HepG2 (cell line): Measurements from ENCODE around the gene HDDC3. TPM values are rescaled to one million over a fixed set of nuclear protein-coding genes. Genes with fewer than 3 reads are reported as not detected.

Experiments
- ATAC-seq: fragments of 200-7000 bp; cut with Tn5 transposase; 3 replicates; pipeline ENCODE4 v1.9.1; 2020; ENCODE audit warnings: mild to moderate bottlenecking, moderate library complexity
- BruUV-seq: library from RNA; stranded (reverse); fragments of 400-500 nt; replicated peaks from 2 replicates; lab custom pipeline; 2021; lab: Mats Ljungman, UMichigan
- CTCF ChIA-PET: fragments of 300-600 bp; formaldehyde crosslinking; extraction: SDS; loops from one replicate; lab custom pipeline; 2021; ENCODE audit warnings: low total read pairs, inconsistent platforms, low intra/inter-chr PET ratio; lab: Yijun Ruan, JAX
- POLR2A ChIA-PET: fragments of 350-600 bp; sonication (Branson Sonifier 250); formaldehyde crosslinking; loops from one replicate; lab custom pipeline; 2020; ENCODE audit warnings: antibody characterized with exemption, inconsistent platforms; lab: Yijun Ruan, JAX
- DNase-seq: peaks from one replicate; pipeline ENCODE4 v3.0.0-alpha.2; 2015; ENCODE audit warnings: low spot score
- FAIRE-seq: peaks from 3 replicates; lab custom pipeline; 2011; peaks lifted over from hg19 to GRCh38; lab: Jason Lieb, UNC
- H2AFZ ChIP-seq: one replicate; pipeline ENCODE4 v1.6.1; 2011; ENCODE audit warnings: low read length, inconsistent platforms
- H3K27ac ChIP-seq: fragments of 300-600 bp; 3 replicates; pipeline ENCODE4 v1.8.0; 2011; ENCODE audit warnings: mixed run types, mild to moderate bottlenecking, mixed read lengths, low read length, inconsistent platforms; ENCODE audit not compliant: insufficient read depth; ENCODE audit errors: extremely low read length
- H3K27me3 ChIP-seq, 2 experiments: fragments of 200-600 bp in 1 of 2; 2 replicates in 1 of 2; 3 replicates in 1 of 2; pipeline versions ENCODE4 v1.6.0 to v1.8.0; 2011; ENCODE audit warnings: low read length in 2 of 2, mild to moderate bottlenecking in 2 of 2, moderate library complexity in 2 of 2, inconsistent platforms in 1 of 2; ENCODE audit not compliant: insufficient read depth in 2 of 2, control insufficient read depth in 1 of 2
- H3K36me3 ChIP-seq, 2 experiments: fragments of 200-600 bp in 1 of 2; replicated peaks in 1 of 2; 2 replicates in 1 of 2; 3 replicates in 1 of 2; pipeline versions ENCODE4 v1.5.1 to v1.8.0; 2011; ENCODE audit warnings: low read length in 2 of 2, inconsistent platforms in 1 of 2; ENCODE audit not compliant: insufficient read depth in 2 of 2, control insufficient read depth in 1 of 2
- H3K4me1 ChIP-seq: 2 replicates; pipeline ENCODE4 v1.5.1; 2012; ENCODE audit warnings: low read length, inconsistent platforms; ENCODE audit not compliant: insufficient read depth
- H3K4me2 ChIP-seq: 2 replicates; pipeline ENCODE4 v1.6.0; 2011; ENCODE audit warnings: low read depth, low read length, inconsistent platforms
- H3K4me3 ChIP-seq, 3 experiments: fragments of 200-600 bp in 1 of 3; sonication (generic), shearing (Covaris generic) in 1 of 3; replicated peaks in 1 of 3; 2 replicates each; pipeline ENCODE4 v1.5.1; 2011 to 2016; ENCODE audit warnings: low read length in 3 of 3, inconsistent platforms in 2 of 3, low read depth in 2 of 3, mild to moderate bottlenecking in 2 of 3, control low read depth in 1 of 3, mixed read lengths in 1 of 3; ENCODE audit not compliant: insufficient read depth in 1 of 3
- H3K79me2 ChIP-seq: one replicate; pipeline ENCODE4 v1.6.1; 2011; ENCODE audit warnings: low read length, inconsistent platforms; ENCODE audit not compliant: insufficient read depth
- H3K9ac ChIP-seq: 2 replicates; pipeline ENCODE4 v1.6.0; 2011; ENCODE audit warnings: mild to moderate bottlenecking, low read depth, low read length, inconsistent platforms; ENCODE audit not compliant: insufficient read depth
- H3K9me3 ChIP-seq: 2 replicates; pipeline ENCODE4 v1.5.1; 2012; ENCODE audit warnings: mild to moderate bottlenecking, low read length
- H4K20me1 ChIP-seq: 2 replicates; pipeline ENCODE4 v1.6.0; 2011; ENCODE audit warnings: inconsistent platforms, mild to moderate bottlenecking, low read length, moderate library complexity; ENCODE audit not compliant: insufficient read depth
- FOXO1 ChIP-seq: sonication (generic); formaldehyde crosslinking; IDR thresholded peaks from 2 replicates; pipeline ENCODE4 v1.4.0; 2020; ENCODE audit warnings: missing genetic modification reagents
- HNF4A ChIP-seq: sonication (generic); formaldehyde crosslinking; IDR thresholded peaks from 2 replicates; pipeline ENCODE4 v1.4.0; 2020; ENCODE audit warnings: missing genetic modification reagents
- KDM5A ChIP-seq: fragments of 200-600 bp; sonication (generic); IDR thresholded peaks from 2 replicates; pipeline ENCODE4 v1.7.0; 2018; ENCODE audit warnings: antibody characterized with exemption, mild to moderate bottlenecking, low read length, borderline replicate concordance
- ZKSCAN1 ChIP-seq: fragments of 150-350 bp; IDR thresholded peaks from 2 replicates; pipeline ENCODE4 v1.6.1; 2014; ENCODE audit warnings: low read length
- ZNF720 ChIP-seq: sonication (generic); formaldehyde crosslinking; IDR thresholded peaks from 2 replicates; pipeline ENCODE4 v1.4.0; 2020; ENCODE audit warnings: missing genetic modification reagents
- ZNF776 ChIP-seq: sonication (generic); formaldehyde crosslinking; IDR thresholded peaks from 2 replicates; pipeline ENCODE4 v1.4.0; 2020; ENCODE audit warnings: mild to moderate bottlenecking, missing genetic modification reagents
- ZNF792 ChIP-seq: IDR thresholded peaks from 2 replicates; pipeline ENCODE4 v1.6.1; 2016
- WGBS: methylation state at CpG from one replicate; pipeline ENCODE4 v1.1.6; 2017; ENCODE audit warnings: low lambda C conversion rate; 5-methylcytosine and 5-hydroxymethylcytosine counted together
- in situ Hi-C: cut with HindIII; loops from 2 replicates; pipeline ENCODE4 v1.10.0; 2017; ENCODE audit warnings: low pct_unique_long_range_greater_than_20kb; ENCODE audit not compliant: extremely low pct_ligation_motif_present
- intact Hi-C: fragments of 100-400 bp; cut with micrococcal nuclease; formaldehyde crosslinking; loops from one replicate; pipeline ENCODE4 v1.10.0; 2022; ENCODE audit not compliant: unreplicated experiment
- polyA plus RNA-seq, 8 experiments: library from polyadenylated mRNA; depleted of rRNA in 3 of 8; stranded (reverse) in 7 of 8; unstranded in 1 of 8; fragments of >200 nt; fragmentation: Illumina TruSeq in 4 of 8; extraction: Trizol in 4 of 8; gene quantifications; 2 replicates each; pipeline versions ENCODE4 v1.2.1 to v1.2.3, GENCODE V29; 2011 to 2016; ENCODE audit warnings: low read depth in 4 of 8, missing spikeins in 1 of 8, mixed read lengths in 1 of 8; ENCODE audit not compliant: insufficient read depth in 1 of 8
- total RNA-seq, 5 experiments: library from RNA; depleted of rRNA; stranded (reverse); fragments of >200 nt; fragmentation: Illumina TruSeq; extraction: Trizol; gene quantifications; 2 replicates each; pipeline ENCODE4 v1.2.3, GENCODE V29; 2016; ENCODE audit warnings: low read depth in 1 of 5
- TF ChIP-seq, protein P1 (sequence below): sonication (generic); formaldehyde crosslinking; IDR thresholded peaks from 2 replicates; pipeline ENCODE4; 2020; ENCODE audit warnings: missing genetic modification reagents, mild to moderate bottlenecking, borderline replicate concordance
- TF ChIP-seq, protein P2 (sequence below), 2 experiments: sonication (generic) in 1 of 2; formaldehyde crosslinking in 1 of 2; IDR thresholded peaks; 2 replicates each; pipeline versions ENCODE4 v1.5.1 to v1.6.1; 2011 to 2020; ENCODE audit warnings: borderline replicate concordance in 1 of 2, low read depth in 1 of 2, low read length in 1 of 2, mild to moderate bottlenecking in 1 of 2, missing genetic modification reagents in 1 of 2, moderate library complexity in 1 of 2
- TF ChIP-seq, protein P3 (sequence below): sonication (generic); formaldehyde crosslinking; IDR thresholded peaks from 2 replicates; pipeline ENCODE4 v1.4.0; 2020; ENCODE audit warnings: missing genetic modification reagents
- TF ChIP-seq, protein P4 (sequence below): fragments of 450-650 bp; IDR thresholded peaks from 2 replicates; pipeline ENCODE4 v1.6.1; 2016

HDDC3 gene
- total and polyA plus RNA-seq, 2 of the 13 experiments (the other 11 are each of a cell fraction or from before 2014, with no cell fraction given): 18.7 to 28.3 TPM

DNA sequence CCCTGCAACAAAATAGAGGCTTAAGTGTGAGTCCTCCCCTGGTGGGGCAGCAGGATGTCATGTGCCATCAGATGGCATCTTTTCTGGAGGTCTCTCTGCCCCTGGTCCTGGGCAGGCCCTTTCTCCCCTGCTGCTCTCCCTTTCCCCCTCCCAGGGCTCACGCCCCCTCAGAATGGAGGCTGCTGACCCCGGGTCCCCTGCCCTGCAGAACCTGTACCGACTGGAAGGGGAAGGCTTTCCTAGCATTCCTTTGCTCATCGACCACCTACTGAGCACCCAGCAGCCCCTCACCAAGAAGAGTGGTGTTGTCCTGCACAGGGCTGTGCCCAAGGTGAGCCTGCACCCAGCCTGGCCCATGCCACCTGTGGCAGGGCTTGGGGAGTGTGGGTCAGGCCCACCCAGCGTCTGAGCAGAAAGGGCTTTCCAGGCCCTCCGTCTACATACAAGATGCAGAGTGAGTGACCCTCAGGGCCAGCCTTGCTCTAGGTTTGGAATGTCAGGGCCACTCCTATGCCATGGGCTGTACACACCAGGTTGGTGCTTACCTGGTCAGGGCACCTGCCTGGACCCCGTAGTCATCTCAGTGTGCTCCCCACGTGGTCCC is 40.9 kb downstream of the HDDC3 start:
- in situ Hi-C loops: no loop called here
- no peak for ATAC-seq
- POLR2A ChIA-PET: no interaction called here
- no peaks in the 10 kb centered on the region for H3K79me2 ChIP-seq
- peaks cover 3% of the 10 kb centered on the region for H3K4me1 ChIP-seq
- no peak for DNase-seq
- FAIRE-seq: no peak
- CTCF ChIA-PET: no interaction called here
- no peak overlapping the region for H3K4me2 ChIP-seq
- H3K4me3 ChIP-seq: no peak overlapping the region
- no peak overlapping the region for H2AFZ ChIP-seq
- H3K27me3 ChIP-seq: peaks cover 0 to 7% of the 10 kb centered on the region in 2 experiments; a peak in 2 of 5 replicates
- 66% methylated on average over 5 of the region's 8 CpGs for WGBS
- H3K27ac ChIP-seq: no peak overlapping the region
- no peaks in the 10 kb centered on the region for H3K36me3 ChIP-seq
- no TSS peak for BruUV-seq
- no peaks in the 10 kb centered on the region for H3K9me3 ChIP-seq
- intact Hi-C loops: no loop called here
- H3K9ac ChIP-seq: no peak overlapping the region
- H4K20me1 ChIP-seq: no peaks in the 10 kb centered on the region
- TF ChIP-seq ZNF792 (CRISPR knock-in tag) (no peak), HNF4A (CRISPR knock-in tag) (no peak), ZNF776 (CRISPR knock-in tag) (no peak), ZNF720 (CRISPR knock-in tag) (no peak), FOXO1 (no peak), KDM5A (no peak), ZKSCAN1 (no peak)
- TF ChIP-seq, protein P1, sequence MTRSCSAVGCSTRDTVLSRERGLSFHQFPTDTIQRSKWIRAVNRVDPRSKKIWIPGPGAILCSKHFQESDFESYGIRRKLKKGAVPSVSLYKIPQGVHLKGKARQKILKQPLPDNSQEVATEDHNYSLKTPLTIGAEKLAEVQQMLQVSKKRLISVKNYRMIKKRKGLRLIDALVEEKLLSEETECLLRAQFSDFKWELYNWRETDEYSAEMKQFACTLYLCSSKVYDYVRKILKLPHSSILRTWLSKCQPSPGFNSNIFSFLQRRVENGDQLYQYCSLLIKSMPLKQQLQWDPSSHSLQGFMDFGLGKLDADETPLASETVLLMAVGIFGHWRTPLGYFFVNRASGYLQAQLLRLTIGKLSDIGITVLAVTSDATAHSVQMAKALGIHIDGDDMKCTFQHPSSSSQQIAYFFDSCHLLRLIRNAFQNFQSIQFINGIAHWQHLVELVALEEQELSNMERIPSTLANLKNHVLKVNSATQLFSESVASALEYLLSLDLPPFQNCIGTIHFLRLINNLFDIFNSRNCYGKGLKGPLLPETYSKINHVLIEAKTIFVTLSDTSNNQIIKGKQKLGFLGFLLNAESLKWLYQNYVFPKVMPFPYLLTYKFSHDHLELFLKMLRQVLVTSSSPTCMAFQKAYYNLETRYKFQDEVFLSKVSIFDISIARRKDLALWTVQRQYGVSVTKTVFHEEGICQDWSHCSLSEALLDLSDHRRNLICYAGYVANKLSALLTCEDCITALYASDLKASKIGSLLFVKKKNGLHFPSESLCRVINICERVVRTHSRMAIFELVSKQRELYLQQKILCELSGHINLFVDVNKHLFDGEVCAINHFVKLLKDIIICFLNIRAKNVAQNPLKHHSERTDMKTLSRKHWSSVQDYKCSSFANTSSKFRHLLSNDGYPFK (CRISPR knock-in tag): no peak
- TF ChIP-seq, protein P2, sequence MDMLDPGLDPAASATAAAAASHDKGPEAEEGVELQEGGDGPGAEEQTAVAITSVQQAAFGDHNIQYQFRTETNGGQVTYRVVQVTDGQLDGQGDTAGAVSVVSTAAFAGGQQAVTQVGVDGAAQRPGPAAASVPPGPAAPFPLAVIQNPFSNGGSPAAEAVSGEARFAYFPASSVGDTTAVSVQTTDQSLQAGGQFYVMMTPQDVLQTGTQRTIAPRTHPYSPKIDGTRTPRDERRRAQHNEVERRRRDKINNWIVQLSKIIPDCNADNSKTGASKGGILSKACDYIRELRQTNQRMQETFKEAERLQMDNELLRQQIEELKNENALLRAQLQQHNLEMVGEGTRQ (IDR thresholded peaks at IDR 0.05; ENCODE audit: low read depth, low read length): no peak
- TF ChIP-seq, protein P2 (CRISPR knock-in tag; IDR thresholded peaks at IDR 0.05; ENCODE audit: borderline replicate concordance): no peak
- TF ChIP-seq, protein P3, sequence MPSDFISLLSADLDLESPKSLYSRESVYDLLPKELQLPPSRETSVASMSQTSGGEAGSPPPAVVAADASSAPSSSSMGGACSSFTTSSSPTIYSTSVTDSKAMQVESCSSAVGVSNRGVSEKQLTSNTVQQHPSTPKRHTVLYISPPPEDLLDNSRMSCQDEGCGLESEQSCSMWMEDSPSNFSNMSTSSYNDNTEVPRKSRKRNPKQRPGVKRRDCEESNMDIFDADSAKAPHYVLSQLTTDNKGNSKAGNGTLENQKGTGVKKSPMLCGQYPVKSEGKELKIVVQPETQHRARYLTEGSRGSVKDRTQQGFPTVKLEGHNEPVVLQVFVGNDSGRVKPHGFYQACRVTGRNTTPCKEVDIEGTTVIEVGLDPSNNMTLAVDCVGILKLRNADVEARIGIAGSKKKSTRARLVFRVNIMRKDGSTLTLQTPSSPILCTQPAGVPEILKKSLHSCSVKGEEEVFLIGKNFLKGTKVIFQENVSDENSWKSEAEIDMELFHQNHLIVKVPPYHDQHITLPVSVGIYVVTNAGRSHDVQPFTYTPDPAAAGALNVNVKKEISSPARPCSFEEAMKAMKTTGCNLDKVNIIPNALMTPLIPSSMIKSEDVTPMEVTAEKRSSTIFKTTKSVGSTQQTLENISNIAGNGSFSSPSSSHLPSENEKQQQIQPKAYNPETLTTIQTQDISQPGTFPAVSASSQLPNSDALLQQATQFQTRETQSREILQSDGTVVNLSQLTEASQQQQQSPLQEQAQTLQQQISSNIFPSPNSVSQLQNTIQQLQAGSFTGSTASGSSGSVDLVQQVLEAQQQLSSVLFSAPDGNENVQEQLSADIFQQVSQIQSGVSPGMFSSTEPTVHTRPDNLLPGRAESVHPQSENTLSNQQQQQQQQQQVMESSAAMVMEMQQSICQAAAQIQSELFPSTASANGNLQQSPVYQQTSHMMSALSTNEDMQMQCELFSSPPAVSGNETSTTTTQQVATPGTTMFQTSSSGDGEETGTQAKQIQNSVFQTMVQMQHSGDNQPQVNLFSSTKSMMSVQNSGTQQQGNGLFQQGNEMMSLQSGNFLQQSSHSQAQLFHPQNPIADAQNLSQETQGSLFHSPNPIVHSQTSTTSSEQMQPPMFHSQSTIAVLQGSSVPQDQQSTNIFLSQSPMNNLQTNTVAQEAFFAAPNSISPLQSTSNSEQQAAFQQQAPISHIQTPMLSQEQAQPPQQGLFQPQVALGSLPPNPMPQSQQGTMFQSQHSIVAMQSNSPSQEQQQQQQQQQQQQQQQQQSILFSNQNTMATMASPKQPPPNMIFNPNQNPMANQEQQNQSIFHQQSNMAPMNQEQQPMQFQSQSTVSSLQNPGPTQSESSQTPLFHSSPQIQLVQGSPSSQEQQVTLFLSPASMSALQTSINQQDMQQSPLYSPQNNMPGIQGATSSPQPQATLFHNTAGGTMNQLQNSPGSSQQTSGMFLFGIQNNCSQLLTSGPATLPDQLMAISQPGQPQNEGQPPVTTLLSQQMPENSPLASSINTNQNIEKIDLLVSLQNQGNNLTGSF (CRISPR knock-in tag): no peak
- TF ChIP-seq, protein P4, sequence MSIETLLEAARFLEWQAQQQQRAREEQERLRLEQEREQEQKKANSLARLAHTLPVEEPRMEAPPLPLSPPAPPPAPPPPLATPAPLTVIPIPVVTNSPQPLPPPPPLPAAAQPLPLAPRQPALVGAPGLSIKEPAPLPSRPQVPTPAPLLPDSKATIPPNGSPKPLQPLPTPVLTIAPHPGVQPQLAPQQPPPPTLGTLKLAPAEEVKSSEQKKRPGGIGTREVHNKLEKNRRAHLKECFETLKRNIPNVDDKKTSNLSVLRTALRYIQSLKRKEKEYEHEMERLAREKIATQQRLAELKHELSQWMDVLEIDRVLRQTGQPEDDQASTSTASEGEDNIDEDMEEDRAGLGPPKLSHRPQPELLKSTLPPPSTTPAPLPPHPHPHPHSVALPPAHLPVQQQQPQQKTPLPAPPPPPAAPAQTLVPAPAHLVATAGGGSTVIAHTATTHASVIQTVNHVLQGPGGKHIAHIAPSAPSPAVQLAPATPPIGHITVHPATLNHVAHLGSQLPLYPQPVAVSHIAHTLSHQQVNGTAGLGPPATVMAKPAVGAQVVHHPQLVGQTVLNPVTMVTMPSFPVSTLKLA: no peak
